GM12878 (cell line): ENCODE measurements around the gene VSTM2B. TPM values are rescaled to one million over a fixed set of nuclear protein-coding genes. Genes with fewer than 3 reads are reported as not detected.

Source experiments
- ATAC-seq: fragments of 200-7000 bp; cut with Tn5 transposase; 3 replicates; pipeline ENCODE4 v1.9.1; 2020; ENCODE audit warnings: mild to moderate bottlenecking, moderate library complexity
- BruUV-seq: library from RNA; stranded (reverse); fragments of 400-500 nt; replicated peaks from 2 replicates; lab custom pipeline; 2021; lab: Mats Ljungman, UMichigan
- CTCF ChIA-PET: fragments of 300-600 bp; sonication (Branson Sonifier 250); formaldehyde crosslinking; extraction: SDS; loops from one replicate; lab custom pipeline; 2021; ENCODE audit warnings: inconsistent platforms; lab: Yijun Ruan, JAX
- POLR2A ChIA-PET: fragments of 350-600 bp; formaldehyde crosslinking; extraction: SDS; loops from one replicate; lab custom pipeline; 2021; ENCODE audit warnings: inconsistent platforms; lab: Charles Lee
- RAD21 ChIA-PET: fragments of 300-600 bp; sonication (Branson Sonifier 250); formaldehyde crosslinking; loops from one replicate; lab custom pipeline; 2023; ENCODE audit warnings: antibody characterized with exemption; ENCODE audit not compliant: unreplicated experiment; lab: Charles Lee
- SMC1A ChIA-PET: fragments of 300-600 bp; sonication (Branson Sonifier 250); formaldehyde crosslinking; loops from one replicate; lab custom pipeline; 2023; ENCODE audit not compliant: unreplicated experiment, uncharacterized antibody; lab: Charles Lee
- DNase-seq: peaks from one replicate; pipeline ENCODE4 v3.0.0-alpha.2; 2011; ENCODE audit warnings: low read depth, low spot score
- FAIRE-seq: peaks from 3 replicates; lab custom pipeline; 2011; peaks lifted over from hg19 to GRCh38; lab: Jason Lieb, UNC
- H2AFZ ChIP-seq: 2 replicates; pipeline ENCODE4 v1.6.0; 2011; ENCODE audit warnings: low read depth, low read length, control low read depth; ENCODE audit not compliant: control insufficient read depth
- H3K27ac ChIP-seq: 2 replicates; pipeline ENCODE4 v1.5.1; 2011; ENCODE audit warnings: control low read depth; ENCODE audit not compliant: control insufficient read depth, insufficient read depth
- H3K27me3 ChIP-seq, 2 experiments: replicated peaks in 1 of 2; 2 replicates each; pipeline versions ENCODE4 v1.6.0 to v1.6.1; 2011; ENCODE audit warnings: low read length in 1 of 2; ENCODE audit not compliant: control insufficient read depth in 2 of 2, insufficient read depth in 2 of 2
- H3K36me3 ChIP-seq, 2 experiments: 2 replicates each; pipeline ENCODE4 v1.5.1; 2011; ENCODE audit warnings: low read length in 1 of 2; ENCODE audit not compliant: control insufficient read depth in 2 of 2, insufficient read depth in 2 of 2
- H3K4me1 ChIP-seq: 2 replicates; pipeline ENCODE4 v1.6.1; 2011; ENCODE audit warnings: mild to moderate bottlenecking, low read length, moderate library complexity, mixed read lengths; ENCODE audit not compliant: control insufficient read depth, insufficient read depth
- H3K4me2 ChIP-seq: 2 replicates; pipeline ENCODE4 v1.6.0; 2011; ENCODE audit warnings: control low read depth; ENCODE audit not compliant: control insufficient read depth, insufficient read depth
- H3K4me3 ChIP-seq: fragments of 200-600 bp; sonication (generic); 2 replicates; pipeline ENCODE4 v1.5.1; 2016
- H3K79me2 ChIP-seq: 2 replicates; pipeline ENCODE4 v1.6.0; 2011; ENCODE audit warnings: low read length; ENCODE audit not compliant: control insufficient read depth, insufficient read depth
- H3K9ac ChIP-seq: 2 replicates; pipeline ENCODE4 v1.8.0; 2011; ENCODE audit warnings: low read length, control low read depth, mixed read lengths; ENCODE audit not compliant: control insufficient read depth, insufficient read depth
- H3K9me3 ChIP-seq: replicated peaks from 3 replicates; pipeline ENCODE4 v1.5.1; 2011; ENCODE audit warnings: mild to moderate bottlenecking, low read length; ENCODE audit not compliant: control insufficient read depth, insufficient read depth
- H4K20me1 ChIP-seq: 2 replicates; pipeline ENCODE4 v1.6.0; 2011; ENCODE audit not compliant: control insufficient read depth, insufficient read depth
- CBX3 ChIP-seq: fragments of 200-600 bp; sonication (generic); IDR thresholded peaks from 2 replicates; pipeline ENCODE4 v1.6.1; 2016; ENCODE audit warnings: low read depth, borderline replicate concordance
- CHD1 ChIP-seq: IDR thresholded peaks from 2 replicates; pipeline ENCODE4 v1.6.1; 2012; ENCODE audit warnings: low read depth, low read length, improper control_type of control experiment
- CREB1 ChIP-seq: IDR thresholded peaks from 2 replicates; pipeline ENCODE4 v1.6.1; 2012; ENCODE audit warnings: low read depth, mild to moderate bottlenecking, inconsistent platforms
- GABPA ChIP-seq: IDR thresholded peaks from 2 replicates; pipeline ENCODE4 v1.6.1; 2014; ENCODE audit warnings: antibody characterized with exemption, low read depth, mild to moderate bottlenecking, inconsistent platforms
- KAT2A ChIP-seq: conservative IDR thresholded peaks from 2 replicates; pipeline ENCODE4 v1.6.1; 2011; ENCODE audit warnings: low read depth, low read length; ENCODE audit not compliant: control insufficient read depth
- MYB ChIP-seq: fragments of 150-350 bp; IDR thresholded peaks from 2 replicates; pipeline ENCODE4 v1.6.1; 2014; ENCODE audit warnings: mild to moderate bottlenecking, low read depth, low read length, borderline replicate concordance
- NR2F1 ChIP-seq: fragments of 450-650 bp; conservative IDR thresholded peaks from 2 replicates; pipeline ENCODE4 v1.6.1; 2017; ENCODE audit warnings: mild to moderate bottlenecking
- PML ChIP-seq: IDR thresholded peaks from 2 replicates; pipeline ENCODE4 v1.6.1; 2012; ENCODE audit warnings: low read length, inconsistent platforms
- POLR2AphosphoS5 ChIP-seq: IDR thresholded peaks from 2 replicates; pipeline ENCODE4 v1.6.1; 2011; ENCODE audit warnings: mild to moderate bottlenecking, low read length, inconsistent platforms
- SPI1 ChIP-seq: IDR thresholded peaks from 2 replicates; pipeline ENCODE4 v1.6.1; 2011; ENCODE audit warnings: low read depth, mild to moderate bottlenecking, low read length, moderate library complexity, borderline replicate concordance; ENCODE audit not compliant: insufficient read depth
- SREBF2 ChIP-seq: IDR thresholded peaks from 2 replicates; pipeline ENCODE4 v1.6.1; 2012; ENCODE audit warnings: mild to moderate bottlenecking, low read length
- SRF ChIP-seq, 2 experiments: IDR thresholded peaks; 2 replicates each; pipeline ENCODE4 v1.6.1; 2011; ENCODE audit warnings: low read depth in 2 of 2, low read length in 2 of 2, mild to moderate bottlenecking in 1 of 2, moderate library complexity in 1 of 2
- TBL1XR1 ChIP-seq: IDR thresholded peaks from 2 replicates; pipeline ENCODE4 v1.6.1; 2012; ENCODE audit warnings: low read depth, low read length, improper control_type of control experiment
- WGBS: methylation state at CpG from one replicate; pipeline ENCODE4 v1.1.6; 2016; ENCODE audit warnings: low lambda C conversion rate; ENCODE audit not compliant: insufficient replicate concordance, insufficient coverage; ENCODE audit errors: missing lambda C conversion rate; 5-methylcytosine and 5-hydroxymethylcytosine counted together
- in situ Hi-C: fragments of 300-500 bp; cut with MboI; formaldehyde crosslinking; loops from 9 replicates; pipeline ENCODE4 v1.14.3; 2018; ENCODE audit warnings: mixed read lengths
- intact Hi-C: fragments of 100-400 bp; cut with micrococcal nuclease; formaldehyde crosslinking; loops from one replicate; pipeline ENCODE4 v1.14.2; 2022; ENCODE audit not compliant: unreplicated experiment
- polyA plus RNA-seq, 11 experiments: library from polyadenylated mRNA; depleted of rRNA in 4 of 11; unstranded in 6 of 11; stranded (reverse) in 5 of 11; fragments of >200 nt; fragmentation: Nextera tagmentation in 4 of 11; fragmentation: Illumina TruSeq in 1 of 11; extraction: Ambion mirVana in 4 of 11; extraction: Trizol in 1 of 11; gene quantifications; 1 replicate in 1 of 11; 2 replicates in 10 of 11; pipeline versions ENCODE4 v1.2.1 to v1.2.3, GENCODE V29; 2011 to 2016; ENCODE audit warnings: inconsistent platforms in 2 of 11, missing spikeins in 2 of 11, low read depth in 1 of 11
- total RNA-seq, 4 experiments: library from RNA; depleted of rRNA in 3 of 4; stranded (reverse); fragments of >200 nt in 3 of 4; fragmentation: Illumina TruSeq in 1 of 4; extraction: Trizol in 1 of 4; gene quantifications; 2 replicates each; pipeline versions ENCODE4 v1.2.1 to v1.2.3, GENCODE V29; 2013 to 2021
- TF ChIP-seq, protein P1 (sequence below): fragments of 150-350 bp; IDR thresholded peaks from 2 replicates; pipeline ENCODE4 v1.6.1; 2016; ENCODE audit warnings: low read depth, low read length
- TF ChIP-seq, protein P2 (sequence below): fragments of 450-650 bp; conservative IDR thresholded peaks from 2 replicates; pipeline ENCODE4 v1.6.1; 2017; ENCODE audit warnings: mild to moderate bottlenecking, moderate library complexity
- TF ChIP-seq, protein P3 (sequence below): fragments of 450-650 bp; IDR thresholded peaks from 2 replicates; pipeline ENCODE4 v1.6.1; 2017; ENCODE audit warnings: low read depth, mild to moderate bottlenecking, moderate library complexity

Gene VSTM2B
- total and polyA plus RNA-seq, 10 of the 15 experiments (the other 5 are each of a cell fraction or from before 2014, with no cell fraction given), result not detected

DNA sequence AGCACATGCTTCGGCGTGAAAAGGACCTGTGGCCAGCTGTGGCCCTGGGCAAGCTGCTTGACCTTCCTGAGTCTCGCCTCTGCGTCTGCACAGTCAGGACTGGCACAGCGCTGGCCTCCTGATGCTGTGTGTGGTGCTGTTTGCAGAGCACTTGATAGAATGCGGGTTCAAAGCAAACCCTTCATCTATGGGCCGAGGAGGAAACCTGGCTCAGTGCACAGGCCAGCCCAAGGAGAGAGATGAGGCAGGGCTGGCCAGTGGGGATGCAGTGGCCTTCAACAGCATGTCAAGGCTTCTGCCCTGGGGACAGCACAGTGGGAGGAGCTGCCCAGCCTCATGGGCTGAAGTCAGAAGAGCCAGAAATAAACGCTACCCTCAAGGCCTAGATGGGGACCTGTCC is 21.3 kb upstream of the VSTM2B start:
- CTCF ChIA-PET, result no interaction called here
- no peak for FAIRE-seq
- TF ChIP-seq CREB1 (no peak), POLR2AphosphoS5 (no peak), NR2F1 (no peak), SPI1 (no peak), PML (no peak), GABPA (no peak), TBL1XR1 (no peak), CBX3 (no peak), CHD1 (no peak), SRF (IDR thresholded peaks at IDR 0.05; ENCODE audit: low read depth in 2 of 2, low read length in 2 of 2) (no peak), SREBF2 (no peak), MYB (no peak), KAT2A (no peak)
- TF ChIP-seq, protein P1, sequence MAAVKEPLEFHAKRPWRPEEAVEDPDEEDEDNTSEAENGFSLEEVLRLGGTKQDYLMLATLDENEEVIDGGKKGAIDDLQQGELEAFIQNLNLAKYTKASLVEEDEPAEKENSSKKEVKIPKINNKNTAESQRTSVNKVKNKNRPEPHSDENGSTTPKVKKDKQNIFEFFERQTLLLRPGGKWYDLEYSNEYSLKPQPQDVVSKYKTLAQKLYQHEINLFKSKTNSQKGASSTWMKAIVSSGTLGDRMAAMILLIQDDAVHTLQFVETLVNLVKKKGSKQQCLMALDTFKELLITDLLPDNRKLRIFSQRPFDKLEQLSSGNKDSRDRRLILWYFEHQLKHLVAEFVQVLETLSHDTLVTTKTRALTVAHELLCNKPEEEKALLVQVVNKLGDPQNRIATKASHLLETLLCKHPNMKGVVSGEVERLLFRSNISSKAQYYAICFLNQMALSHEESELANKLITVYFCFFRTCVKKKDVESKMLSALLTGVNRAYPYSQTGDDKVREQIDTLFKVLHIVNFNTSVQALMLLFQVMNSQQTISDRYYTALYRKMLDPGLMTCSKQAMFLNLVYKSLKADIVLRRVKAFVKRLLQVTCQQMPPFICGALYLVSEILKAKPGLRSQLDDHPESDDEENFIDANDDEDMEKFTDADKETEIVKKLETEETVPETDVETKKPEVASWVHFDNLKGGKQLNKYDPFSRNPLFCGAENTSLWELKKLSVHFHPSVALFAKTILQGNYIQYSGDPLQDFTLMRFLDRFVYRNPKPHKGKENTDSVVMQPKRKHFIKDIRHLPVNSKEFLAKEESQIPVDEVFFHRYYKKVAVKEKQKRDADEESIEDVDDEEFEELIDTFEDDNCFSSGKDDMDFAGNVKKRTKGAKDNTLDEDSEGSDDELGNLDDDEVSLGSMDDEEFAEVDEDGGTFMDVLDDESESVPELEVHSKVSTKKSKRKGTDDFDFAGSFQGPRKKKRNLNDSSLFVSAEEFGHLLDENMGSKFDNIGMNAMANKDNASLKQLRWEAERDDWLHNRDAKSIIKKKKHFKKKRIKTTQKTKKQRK, result no peak
- TF ChIP-seq, protein P2, sequence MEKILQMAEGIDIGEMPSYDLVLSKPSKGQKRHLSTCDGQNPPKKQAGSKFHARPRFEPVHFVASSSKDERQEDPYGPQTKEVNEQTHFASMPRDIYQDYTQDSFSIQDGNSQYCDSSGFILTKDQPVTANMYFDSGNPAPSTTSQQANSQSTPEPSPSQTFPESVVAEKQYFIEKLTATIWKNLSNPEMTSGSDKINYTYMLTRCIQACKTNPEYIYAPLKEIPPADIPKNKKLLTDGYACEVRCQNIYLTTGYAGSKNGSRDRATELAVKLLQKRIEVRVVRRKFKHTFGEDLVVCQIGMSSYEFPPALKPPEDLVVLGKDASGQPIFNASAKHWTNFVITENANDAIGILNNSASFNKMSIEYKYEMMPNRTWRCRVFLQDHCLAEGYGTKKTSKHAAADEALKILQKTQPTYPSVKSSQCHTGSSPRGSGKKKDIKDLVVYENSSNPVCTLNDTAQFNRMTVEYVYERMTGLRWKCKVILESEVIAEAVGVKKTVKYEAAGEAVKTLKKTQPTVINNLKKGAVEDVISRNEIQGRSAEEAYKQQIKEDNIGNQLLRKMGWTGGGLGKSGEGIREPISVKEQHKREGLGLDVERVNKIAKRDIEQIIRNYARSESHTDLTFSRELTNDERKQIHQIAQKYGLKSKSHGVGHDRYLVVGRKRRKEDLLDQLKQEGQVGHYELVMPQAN, result no peak
- TF ChIP-seq, protein P3, sequence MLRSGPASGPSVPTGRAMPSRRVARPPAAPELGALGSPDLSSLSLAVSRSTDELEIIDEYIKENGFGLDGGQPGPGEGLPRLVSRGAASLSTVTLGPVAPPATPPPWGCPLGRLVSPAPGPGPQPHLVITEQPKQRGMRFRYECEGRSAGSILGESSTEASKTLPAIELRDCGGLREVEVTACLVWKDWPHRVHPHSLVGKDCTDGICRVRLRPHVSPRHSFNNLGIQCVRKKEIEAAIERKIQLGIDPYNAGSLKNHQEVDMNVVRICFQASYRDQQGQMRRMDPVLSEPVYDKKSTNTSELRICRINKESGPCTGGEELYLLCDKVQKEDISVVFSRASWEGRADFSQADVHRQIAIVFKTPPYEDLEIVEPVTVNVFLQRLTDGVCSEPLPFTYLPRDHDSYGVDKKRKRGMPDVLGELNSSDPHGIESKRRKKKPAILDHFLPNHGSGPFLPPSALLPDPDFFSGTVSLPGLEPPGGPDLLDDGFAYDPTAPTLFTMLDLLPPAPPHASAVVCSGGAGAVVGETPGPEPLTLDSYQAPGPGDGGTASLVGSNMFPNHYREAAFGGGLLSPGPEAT, result no peak

More for the DNA sequence above, 21.3 kb upstream of the VSTM2B start:
- BruUV-seq, result no TSS peak
- ATAC-seq, result no peak
- Histone ChIP-seq H3K9ac (no peak overlapping the region), H3K9me3 (no peaks in the 10 kb centered on the region), H3K79me2 (no peaks in the 10 kb centered on the region), H3K36me3 (no peaks in the 10 kb centered on the region), H3K4me2 (no peak overlapping the region), H3K4me3 (no peak overlapping the region), H4K20me1 (no peaks in the 10 kb centered on the region), H3K4me1 (no peaks in the 10 kb centered on the region), H3K27ac (no peak overlapping the region), H3K27me3 (no peaks in the 10 kb centered on the region), H2AFZ (no peak overlapping the region)
- WGBS, result 21% methylated on average over 8 of the region's 8 CpGs
- SMC1A ChIA-PET, result no interaction called here
- DNase-seq, result no peak
- RAD21 ChIA-PET, result no interaction called here
- POLR2A ChIA-PET, result no interaction called here
- intact Hi-C loops, result no loop called here
- in situ Hi-C loops, result no loop called here
